ENCODE measurements around the gene NECTIN1. TPM values are rescaled to one million over a fixed set of nuclear protein-coding genes. Genes with fewer than 3 reads are reported as not detected.

NECTIN1 gene
- total RNA-seq, 1 donor: 5.8 TPM

DNA sequence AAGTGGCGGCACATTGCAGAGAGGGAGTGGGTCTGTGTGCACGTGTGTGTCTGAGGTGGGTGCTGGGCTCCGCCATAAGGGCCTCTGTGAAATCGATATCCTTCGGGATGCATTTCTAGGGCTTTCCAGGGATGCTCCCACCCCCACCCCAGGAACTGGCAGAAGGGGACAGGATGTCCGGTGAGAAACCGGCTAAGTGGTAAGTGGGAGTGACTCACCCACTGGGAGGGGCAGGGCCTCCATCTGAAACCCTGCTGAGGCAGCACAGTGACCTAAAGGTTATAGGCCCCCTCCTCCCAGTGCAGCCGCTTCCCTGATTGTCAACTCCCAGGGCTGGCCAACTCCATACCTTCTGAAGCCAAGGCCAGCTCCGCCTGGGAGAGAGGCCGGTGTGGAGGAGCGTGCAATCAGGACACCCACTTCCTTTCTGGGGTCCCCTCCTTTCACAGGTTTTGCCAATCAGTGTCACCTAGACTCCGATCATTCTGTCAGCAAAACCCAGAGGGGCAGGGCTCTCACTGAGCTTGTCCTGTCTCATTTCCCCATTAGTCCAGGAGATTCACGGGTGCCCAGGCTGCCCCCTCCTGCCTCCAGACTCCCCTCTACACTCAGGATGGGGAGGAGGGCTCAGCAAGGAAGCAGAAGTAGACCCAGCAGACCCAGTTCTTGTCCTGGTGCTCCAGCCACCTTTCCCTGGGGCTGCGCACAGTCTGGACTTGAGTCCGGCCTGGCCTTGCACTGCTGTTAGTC, 44.5 kb downstream of the NECTIN1 start:
- Histone ChIP-seq H3K4me3 (ENCODE audit: insufficient read depth, low read length) (no peak overlapping the region), H2AFZ (ENCODE audit: low read length) (peak overlapping the region; percentile 70), H3K4me2 (ENCODE audit: insufficient read depth, low read length) (no peak overlapping the region), H3K27ac (ENCODE audit: low read depth, low read length) (no peak overlapping the region), H3K79me2 (ENCODE audit: insufficient read depth, low read length) (no peaks in the 10 kb centered on the region), H3K36me3 (ENCODE audit: insufficient read depth, low read length) (no peaks in the 10 kb centered on the region), H3K4me1 (ENCODE audit: insufficient read depth, low read length) (peaks cover 15% of the 10 kb centered on the region), H4K20me1 (ENCODE audit: insufficient read depth, low read length) (no peaks in the 10 kb centered on the region), H3K9me3 (ENCODE audit: low read depth, low read length) (no peaks in the 10 kb centered on the region), H3K27me3 (ENCODE audit: insufficient read depth, low read length) (no peaks in the 10 kb centered on the region)
- TF ChIP-seq, protein P1, sequence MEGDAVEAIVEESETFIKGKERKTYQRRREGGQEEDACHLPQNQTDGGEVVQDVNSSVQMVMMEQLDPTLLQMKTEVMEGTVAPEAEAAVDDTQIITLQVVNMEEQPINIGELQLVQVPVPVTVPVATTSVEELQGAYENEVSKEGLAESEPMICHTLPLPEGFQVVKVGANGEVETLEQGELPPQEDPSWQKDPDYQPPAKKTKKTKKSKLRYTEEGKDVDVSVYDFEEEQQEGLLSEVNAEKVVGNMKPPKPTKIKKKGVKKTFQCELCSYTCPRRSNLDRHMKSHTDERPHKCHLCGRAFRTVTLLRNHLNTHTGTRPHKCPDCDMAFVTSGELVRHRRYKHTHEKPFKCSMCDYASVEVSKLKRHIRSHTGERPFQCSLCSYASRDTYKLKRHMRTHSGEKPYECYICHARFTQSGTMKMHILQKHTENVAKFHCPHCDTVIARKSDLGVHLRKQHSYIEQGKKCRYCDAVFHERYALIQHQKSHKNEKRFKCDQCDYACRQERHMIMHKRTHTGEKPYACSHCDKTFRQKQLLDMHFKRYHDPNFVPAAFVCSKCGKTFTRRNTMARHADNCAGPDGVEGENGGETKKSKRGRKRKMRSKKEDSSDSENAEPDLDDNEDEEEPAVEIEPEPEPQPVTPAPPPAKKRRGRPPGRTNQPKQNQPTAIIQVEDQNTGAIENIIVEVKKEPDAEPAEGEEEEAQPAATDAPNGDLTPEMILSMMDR (IDR thresholded peaks at IDR 0.05; ENCODE audit: extremely low read depth, low read depth, low read length): no peak
- peak; percentile 98 for DNase-seq (ENCODE audit: insufficient read length, low spot score, missing footprints)

DNA sequence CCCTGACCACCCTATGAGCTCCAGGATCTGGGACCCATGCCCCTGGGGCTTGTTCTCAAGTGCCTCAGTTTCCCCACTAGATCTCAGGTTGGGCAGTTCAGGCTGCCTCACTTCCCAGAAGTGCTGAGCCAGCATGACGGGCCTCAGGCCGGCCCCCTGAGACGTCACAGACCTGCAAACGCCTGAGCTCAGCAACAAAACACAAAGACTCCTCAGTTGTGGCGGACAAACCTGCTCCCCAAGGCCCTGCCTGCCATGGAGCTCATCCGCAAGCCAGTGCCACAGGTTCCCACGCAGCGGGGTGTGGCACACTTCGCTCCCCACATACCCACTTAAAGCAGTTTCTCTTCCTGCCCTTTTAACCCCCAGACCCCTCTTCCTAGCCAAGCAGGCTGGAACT, 45.2 kb downstream of the NECTIN1 start:
- no peaks in the 10 kb centered on the region for H3K9me3 ChIP-seq (ENCODE audit: low read depth, low read length)
- no peak overlapping the region for H3K4me3 ChIP-seq (ENCODE audit: insufficient read depth, low read length)
- TF ChIP-seq, protein P1 (IDR thresholded peaks at IDR 0.05; ENCODE audit: extremely low read depth, low read depth, low read length): no peak
- H3K27me3 ChIP-seq (ENCODE audit: insufficient read depth, low read length): no peaks in the 10 kb centered on the region
- H3K4me1 ChIP-seq (ENCODE audit: insufficient read depth, low read length): peaks cover 15% of the 10 kb centered on the region
- no peak for DNase-seq (ENCODE audit: insufficient read length, low spot score, missing footprints)
- H4K20me1 ChIP-seq (ENCODE audit: insufficient read depth, low read length): no peaks in the 10 kb centered on the region
- no peak overlapping the region for H3K27ac ChIP-seq (ENCODE audit: low read depth, low read length)
- H2AFZ ChIP-seq (ENCODE audit: low read length): no peak overlapping the region
- H3K4me2 ChIP-seq (ENCODE audit: insufficient read depth, low read length): no peak overlapping the region
- no peaks in the 10 kb centered on the region for H3K36me3 ChIP-seq (ENCODE audit: insufficient read depth, low read length)
- H3K79me2 ChIP-seq (ENCODE audit: insufficient read depth, low read length): no peaks in the 10 kb centered on the region

DNA sequence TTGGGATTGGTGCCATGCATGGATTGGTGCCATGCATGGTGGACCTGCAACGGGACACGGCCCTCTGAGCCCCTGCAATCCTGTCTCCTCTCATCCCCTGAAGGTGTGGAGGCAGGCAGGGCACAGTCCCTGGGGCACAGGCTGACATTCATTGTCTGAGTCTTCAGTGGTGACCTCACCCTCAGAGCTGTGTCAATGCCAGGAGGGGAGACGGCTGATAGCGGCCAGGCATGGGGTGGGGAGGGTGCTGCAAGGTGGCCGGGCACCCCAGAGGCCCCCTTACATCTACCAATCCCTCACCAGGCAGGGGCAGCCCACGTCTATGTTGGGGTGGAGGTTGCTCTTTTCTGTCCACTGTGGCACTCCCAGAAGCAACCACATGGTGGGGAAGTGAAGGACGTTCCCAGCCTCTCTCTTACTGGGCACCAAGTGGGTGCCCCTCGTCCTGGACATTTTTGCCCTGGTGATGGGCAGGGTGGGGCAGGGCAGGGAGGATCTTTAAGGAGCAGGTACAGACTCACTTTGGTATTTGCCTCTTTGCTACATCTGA, 47.6 kb downstream of the NECTIN1 start:
- H3K27ac ChIP-seq (ENCODE audit: low read depth, low read length): no peak overlapping the region
- H3K79me2 ChIP-seq (ENCODE audit: insufficient read depth, low read length): no peaks in the 10 kb centered on the region
- no peaks in the 10 kb centered on the region for H3K36me3 ChIP-seq (ENCODE audit: insufficient read depth, low read length)
- H4K20me1 ChIP-seq (ENCODE audit: insufficient read depth, low read length): no peaks in the 10 kb centered on the region
- H3K4me2 ChIP-seq (ENCODE audit: insufficient read depth, low read length): no peak overlapping the region
- no peak for DNase-seq (ENCODE audit: insufficient read length, low spot score, missing footprints)
- no peaks in the 10 kb centered on the region for H3K9me3 ChIP-seq (ENCODE audit: low read depth, low read length)
- H3K4me1 ChIP-seq (ENCODE audit: insufficient read depth, low read length): peaks cover 20% of the 10 kb centered on the region
- no peaks in the 10 kb centered on the region for H3K27me3 ChIP-seq (ENCODE audit: insufficient read depth, low read length)
- H3K4me3 ChIP-seq (ENCODE audit: insufficient read depth, low read length): no peak overlapping the region
- TF ChIP-seq, protein P1 (IDR thresholded peaks at IDR 0.05; ENCODE audit: extremely low read depth, low read depth, low read length): peak; percentile 23
- H2AFZ ChIP-seq (ENCODE audit: low read length): no peak overlapping the region

DNA sequence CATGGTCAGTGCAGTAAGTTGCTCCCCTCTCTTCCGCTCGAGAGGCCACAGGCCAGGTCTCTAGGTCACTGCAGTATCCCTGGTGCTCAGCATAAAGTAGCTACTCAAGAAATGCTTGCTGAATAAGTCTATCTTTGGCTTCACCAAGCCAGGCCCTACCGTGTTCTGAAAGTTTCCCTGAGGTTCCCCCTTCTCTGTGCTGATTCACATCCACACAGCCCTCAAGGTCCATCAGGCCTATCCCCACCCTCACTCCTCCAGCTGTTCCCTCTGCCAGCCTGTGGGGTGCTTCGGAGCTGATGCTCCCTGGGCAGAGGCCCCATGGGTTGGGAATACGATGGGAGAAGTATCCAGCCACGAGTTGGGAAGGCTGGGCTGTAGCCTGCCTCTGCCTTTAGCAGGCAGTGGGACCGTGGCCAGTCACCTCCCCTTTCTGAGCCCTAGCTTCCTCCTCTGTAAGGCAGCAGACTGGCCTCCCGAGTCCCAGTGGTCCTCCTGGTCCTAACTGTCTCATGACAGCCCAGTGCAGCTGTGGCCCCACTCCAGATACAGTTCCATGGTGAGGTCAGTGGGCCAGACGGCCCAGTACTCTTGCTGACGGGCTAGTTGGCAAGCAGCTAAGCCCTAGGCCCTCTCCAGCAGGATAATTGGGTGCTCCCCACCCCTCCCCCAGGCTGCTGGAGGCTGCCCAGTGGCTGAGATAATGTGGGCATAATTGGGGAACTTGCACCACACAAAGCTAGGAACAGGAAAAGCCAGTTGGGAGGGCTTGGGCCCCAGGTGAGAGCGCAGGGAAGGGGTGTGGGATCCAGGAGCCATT, 48.2 kb downstream of the NECTIN1 start:
- H3K9me3 ChIP-seq (ENCODE audit: low read depth, low read length): no peaks in the 10 kb centered on the region
- H3K79me2 ChIP-seq (ENCODE audit: insufficient read depth, low read length): no peaks in the 10 kb centered on the region
- no peak overlapping the region for H3K4me3 ChIP-seq (ENCODE audit: insufficient read depth, low read length)
- no peaks in the 10 kb centered on the region for H4K20me1 ChIP-seq (ENCODE audit: insufficient read depth, low read length)
- no peak overlapping the region for H3K27ac ChIP-seq (ENCODE audit: low read depth, low read length)
- DNase-seq (ENCODE audit: insufficient read length, low spot score, missing footprints): no peak
- no peaks in the 10 kb centered on the region for H3K36me3 ChIP-seq (ENCODE audit: insufficient read depth, low read length)
- H3K4me1 ChIP-seq (ENCODE audit: insufficient read depth, low read length): peaks cover 22% of the 10 kb centered on the region
- no peaks in the 10 kb centered on the region for H3K27me3 ChIP-seq (ENCODE audit: insufficient read depth, low read length)
- TF ChIP-seq, protein P1 (IDR thresholded peaks at IDR 0.05; ENCODE audit: extremely low read depth, low read depth, low read length): no peak
- peak overlapping the region; percentile 76 for H2AFZ ChIP-seq (ENCODE audit: low read length)
- no peak overlapping the region for H3K4me2 ChIP-seq (ENCODE audit: insufficient read depth, low read length)
